K562 treated with DMSO at 1 percent for 48 hours (cell line): ENCODE measurements around the gene UBE2C. TPM values are rescaled to one million over a fixed set of nuclear protein-coding genes. Genes with fewer than 3 reads are reported as not detected.

Experiments used
- total RNA-seq: library from RNA; unstranded; fragments of 300-600 nt; gene quantifications from 2 replicates; pipeline ENCODE4 v1.2.3, GENCODE V29; 2022; ENCODE audit warnings: low replicate concordance; ENCODE audit errors: extremely low read depth

The UBE2C gene
- not detected in 2 replicates for total RNA-seq

GRCh38 chr20:45812157-45813005 lies at the start of gene UBE2C:
Gene UBE2C (plus strand): TSS chr20:45812644. CDS start chr20:45812696, 52 bp downstream.

GRCh38 chr20:45827030-45827652 lies 14.7 kb downstream of the UBE2C start, which contains the start of gene TNNC2:
Gene TNNC2 (minus strand): TSS chr20:45827312. CDS start chr20:45827248, 64 bp downstream.

GRCh38 chr20:45833030-45833882 lies 20.8 kb downstream of the UBE2C start, which contains the start of gene SNX21:
Gene SNX21 (plus strand): TSS chr20:45833799. CDS start chr20:45833920, 121 bp downstream.

GRCh38 chr20:45857114-45857881 lies 44.9 kb downstream of the UBE2C start, which contains the start of the genes ACOT8 and ZSWIM3:
Gene ACOT8 (minus strand): TSS chr20:45857392. CDS start chr20:45857315, 77 bp downstream.
Gene ZSWIM3 (plus strand): TSS chr20:45857614. CDS start chr20:45857826, 212 bp downstream.

Other genes starting within 250 kb of the UBE2C start
- not detected in 2 replicates for gene WFDC8, start 233.4 kb upstream of the UBE2C start, total RNA-seq
- not detected in 2 replicates for gene WFDC10A, start 182.9 kb upstream of the UBE2C start, total RNA-seq
- gene WFDC9, start 181.4 kb upstream of the UBE2C start, total RNA-seq: not detected in 2 replicates
- not detected in 2 replicates for gene WFDC11, start 142.4 kb upstream of the UBE2C start, total RNA-seq
- gene WFDC13, start 110.6 kb upstream of the UBE2C start, total RNA-seq: not detected in 2 replicates
- not detected in 2 replicates for gene WFDC10B, start 107.6 kb upstream of the UBE2C start, total RNA-seq
- not detected in 2 replicates for gene SPINT4, start 90.3 kb upstream of the UBE2C start, total RNA-seq
- not detected in 2 replicates for gene WFDC3, start 20.8 kb upstream of the UBE2C start, total RNA-seq
- not detected in 2 replicates for gene DNTTIP1, start 20.7 kb upstream of the UBE2C start, total RNA-seq
- not detected in 2 replicates for gene TNNC2, start 14.7 kb downstream of the UBE2C start, total RNA-seq
- not detected in 2 replicates for gene SNX21, start 21.2 kb downstream of the UBE2C start, total RNA-seq
- gene ACOT8, start 44.7 kb downstream of the UBE2C start, total RNA-seq: not detected in 2 replicates
- gene ZSWIM3, start 45.0 kb downstream of the UBE2C start, total RNA-seq: not detected in 2 replicates
- gene ZSWIM1, start 68.6 kb downstream of the UBE2C start, total RNA-seq: not detected in 2 replicates
- not detected in 2 replicates for gene SPATA25, start 75.0 kb downstream of the UBE2C start, total RNA-seq
- not detected in 2 replicates for gene NEURL2, start 78.6 kb downstream of the UBE2C start, total RNA-seq
- not detected in 2 replicates for gene CTSA, start 78.7 kb downstream of the UBE2C start, total RNA-seq
- not detected in 2 replicates for gene PLTP, start 99.5 kb downstream of the UBE2C start, total RNA-seq
- not detected in 2 replicates for gene PCIF1, start 122.0 kb downstream of the UBE2C start, total RNA-seq
- not detected in 2 replicates for gene ZNF335, start 159.6 kb downstream of the UBE2C start, total RNA-seq
- not detected in 2 replicates for gene MMP9, start 196.3 kb downstream of the UBE2C start, total RNA-seq
- not detected in 2 replicates for gene SLC12A5, start 216.6 kb downstream of the UBE2C start, total RNA-seq